Measurements from ENCODE around the gene MYH13.

DNA sequence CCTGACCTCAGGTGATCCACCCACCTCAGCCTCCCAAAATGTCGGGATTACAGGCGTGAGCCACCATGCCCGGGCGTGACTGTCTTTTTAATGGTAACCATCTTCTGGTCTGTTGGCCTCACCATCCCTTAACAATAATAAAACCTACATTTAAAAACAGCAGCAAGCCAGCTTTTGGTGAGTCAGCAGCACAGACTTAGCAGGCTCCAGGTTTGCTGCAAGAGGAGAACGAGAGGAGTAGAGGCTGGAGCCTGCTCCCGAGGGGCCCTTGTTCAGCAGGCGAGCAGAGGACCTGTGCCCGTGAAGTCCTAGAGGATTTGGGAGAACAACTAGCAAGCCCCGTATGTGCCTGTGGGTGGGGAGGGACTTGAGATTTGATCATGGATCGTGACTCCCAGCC lies 35.7 kb downstream of the MYH13 start:
- TF ChIP-seq, protein P1, sequence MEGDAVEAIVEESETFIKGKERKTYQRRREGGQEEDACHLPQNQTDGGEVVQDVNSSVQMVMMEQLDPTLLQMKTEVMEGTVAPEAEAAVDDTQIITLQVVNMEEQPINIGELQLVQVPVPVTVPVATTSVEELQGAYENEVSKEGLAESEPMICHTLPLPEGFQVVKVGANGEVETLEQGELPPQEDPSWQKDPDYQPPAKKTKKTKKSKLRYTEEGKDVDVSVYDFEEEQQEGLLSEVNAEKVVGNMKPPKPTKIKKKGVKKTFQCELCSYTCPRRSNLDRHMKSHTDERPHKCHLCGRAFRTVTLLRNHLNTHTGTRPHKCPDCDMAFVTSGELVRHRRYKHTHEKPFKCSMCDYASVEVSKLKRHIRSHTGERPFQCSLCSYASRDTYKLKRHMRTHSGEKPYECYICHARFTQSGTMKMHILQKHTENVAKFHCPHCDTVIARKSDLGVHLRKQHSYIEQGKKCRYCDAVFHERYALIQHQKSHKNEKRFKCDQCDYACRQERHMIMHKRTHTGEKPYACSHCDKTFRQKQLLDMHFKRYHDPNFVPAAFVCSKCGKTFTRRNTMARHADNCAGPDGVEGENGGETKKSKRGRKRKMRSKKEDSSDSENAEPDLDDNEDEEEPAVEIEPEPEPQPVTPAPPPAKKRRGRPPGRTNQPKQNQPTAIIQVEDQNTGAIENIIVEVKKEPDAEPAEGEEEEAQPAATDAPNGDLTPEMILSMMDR (conservative IDR thresholded peaks at IDR 0.05; ENCODE audit: low read depth, low read length), result no peak
- TF ChIP-seq EZH2 (IDR thresholded peaks at IDR 0.05; ENCODE audit: borderline replicate concordance, low read depth, low read length, poor library complexity, severe bottlenecking), result no peak

Data from A673 (cell line).